ENCODE measurements around the gene MED27. TPM values are rescaled to one million over a fixed set of nuclear protein-coding genes. Genes with fewer than 3 reads are reported as not detected.
"Not testable (repeated sequence)": the region's sequence is repeated elsewhere in the genome, so short reads cannot be mapped to it uniquely, and the experiment has no call there.

The MED27 gene
- polyA plus RNA-seq, 1 donor = 20.1 TPM

- DNase-seq = no peak
These were observed 153.9 kb downstream of the MED27 start for GRCh38 chr9:131925677-131926177.

- no peak for DNase-seq
These were observed 155.9 kb downstream of the MED27 start for GRCh38 chr9:131923766-131924165.

GRCh38 chr9:131923132-131923671, 156.5 kb downstream of the MED27 start:
- no peak for DNase-seq

GRCh38 chr9:131921635-131922034, 158.0 kb downstream of the MED27 start:
- DNase-seq = not testable (repeated sequence)

GRCh38 chr9:131919216-131919615, 160.5 kb downstream of the MED27 start:
- no peak for DNase-seq

GRCh38 chr9:131918481-131918880, 161.2 kb downstream of the MED27 start:
- no peak for DNase-seq

GRCh38 chr9:131917009-131917408, 162.7 kb downstream of the MED27 start:
- DNase-seq = no peak

GRCh38 chr9:131915181-131915580, 164.5 kb downstream of the MED27 start:
- no peak for DNase-seq

- no peak for DNase-seq
These were observed 167.0 kb downstream of the MED27 start for GRCh38 chr9:131912671-131913070.

GRCh38 chr9:131912069-131912468, 167.6 kb downstream of the MED27 start:
- no peak for DNase-seq

- DNase-seq = no peak
These were observed 169.1 kb downstream of the MED27 start for GRCh38 chr9:131910572-131910971.

- DNase-seq = no peak
These were observed 174.5 kb downstream of the MED27 start for GRCh38 chr9:131905144-131905543.

- no peak for DNase-seq
These were observed 180.1 kb downstream of the MED27 start for GRCh38 chr9:131899296-131900228.

- no peak for DNase-seq
These were observed 186.7 kb downstream of the MED27 start for GRCh38 chr9:131892902-131893500.

GRCh38 chr9:131892162-131892707, 187.4 kb downstream of the MED27 start:
- no peak for DNase-seq

GRCh38 chr9:131891598-131891997, 188.1 kb downstream of the MED27 start:
- no peak for DNase-seq

GRCh38 chr9:131889437-131890251, 190.0 kb downstream of the MED27 start:
- DNase-seq = no peak

- DNase-seq = no peak
These were observed 190.7 kb downstream of the MED27 start for GRCh38 chr9:131888923-131889322.

GRCh38 chr9:131887680-131888079, 192.0 kb downstream of the MED27 start:
- DNase-seq = no peak

GRCh38 chr9:131886826-131887225, 192.8 kb downstream of the MED27 start:
- DNase-seq = no peak

- DNase-seq = no peak
These were observed 194.5 kb downstream of the MED27 start for GRCh38 chr9:131885144-131885609.

- DNase-seq = no peak
These were observed 195.4 kb downstream of the MED27 start for GRCh38 chr9:131884222-131884621.
